GM12878 (cell line): ENCODE measurements around the gene TK1. TPM values are rescaled to one million over a fixed set of nuclear protein-coding genes. Genes with fewer than 3 reads are reported as not detected.
A peak's percentile ranks its signal among the peaks of the same experiment; 100 is the strongest.

Experiments
- ATAC-seq: fragments of 200-7000 bp; cut with Tn5 transposase; 3 replicates; pipeline ENCODE4 v1.9.1; 2020; ENCODE audit warnings: mild to moderate bottlenecking, moderate library complexity
- BruUV-seq: library from RNA; stranded (reverse); fragments of 400-500 nt; replicated peaks from 2 replicates; lab custom pipeline; 2021; lab: Mats Ljungman, UMichigan
- CTCF ChIA-PET: fragments of 300-600 bp; sonication (Branson Sonifier 250); formaldehyde crosslinking; extraction: SDS; loops from one replicate; lab custom pipeline; 2021; ENCODE audit warnings: inconsistent platforms; lab: Yijun Ruan, JAX
- POLR2A ChIA-PET: fragments of 350-600 bp; formaldehyde crosslinking; extraction: SDS; loops from one replicate; lab custom pipeline; 2021; ENCODE audit warnings: inconsistent platforms; lab: Charles Lee
- RAD21 ChIA-PET: fragments of 300-600 bp; sonication (Branson Sonifier 250); formaldehyde crosslinking; loops from one replicate; lab custom pipeline; 2023; ENCODE audit warnings: antibody characterized with exemption; ENCODE audit not compliant: unreplicated experiment; lab: Charles Lee
- SMC1A ChIA-PET: fragments of 300-600 bp; sonication (Branson Sonifier 250); formaldehyde crosslinking; loops from one replicate; lab custom pipeline; 2023; ENCODE audit not compliant: unreplicated experiment, uncharacterized antibody; lab: Charles Lee
- DNase-seq: peaks from one replicate; pipeline ENCODE4 v3.0.0-alpha.2; 2011; ENCODE audit warnings: low read depth, low spot score
- FAIRE-seq: peaks from 3 replicates; lab custom pipeline; 2011; peaks lifted over from hg19 to GRCh38; lab: Jason Lieb, UNC
- H2AFZ ChIP-seq: 2 replicates; pipeline ENCODE4 v1.6.0; 2011; ENCODE audit warnings: low read depth, low read length, control low read depth; ENCODE audit not compliant: control insufficient read depth
- H3K27ac ChIP-seq: 2 replicates; pipeline ENCODE4 v1.5.1; 2011; ENCODE audit warnings: control low read depth; ENCODE audit not compliant: control insufficient read depth, insufficient read depth
- H3K27me3 ChIP-seq, 2 experiments: replicated peaks in 1 of 2; 2 replicates each; pipeline versions ENCODE4 v1.6.0 to v1.6.1; 2011; ENCODE audit warnings: low read length in 1 of 2; ENCODE audit not compliant: control insufficient read depth in 2 of 2, insufficient read depth in 2 of 2
- H3K36me3 ChIP-seq, 2 experiments: 2 replicates each; pipeline ENCODE4 v1.5.1; 2011; ENCODE audit warnings: low read length in 1 of 2; ENCODE audit not compliant: control insufficient read depth in 2 of 2, insufficient read depth in 2 of 2
- H3K4me1 ChIP-seq: 2 replicates; pipeline ENCODE4 v1.6.1; 2011; ENCODE audit warnings: mild to moderate bottlenecking, low read length, moderate library complexity, mixed read lengths; ENCODE audit not compliant: control insufficient read depth, insufficient read depth
- H3K4me2 ChIP-seq: 2 replicates; pipeline ENCODE4 v1.6.0; 2011; ENCODE audit warnings: control low read depth; ENCODE audit not compliant: control insufficient read depth, insufficient read depth
- H3K4me3 ChIP-seq: fragments of 200-600 bp; sonication (generic); 2 replicates; pipeline ENCODE4 v1.5.1; 2016
- H3K79me2 ChIP-seq: 2 replicates; pipeline ENCODE4 v1.6.0; 2011; ENCODE audit warnings: low read length; ENCODE audit not compliant: control insufficient read depth, insufficient read depth
- H3K9ac ChIP-seq: 2 replicates; pipeline ENCODE4 v1.8.0; 2011; ENCODE audit warnings: low read length, control low read depth, mixed read lengths; ENCODE audit not compliant: control insufficient read depth, insufficient read depth
- H3K9me3 ChIP-seq: replicated peaks from 3 replicates; pipeline ENCODE4 v1.5.1; 2011; ENCODE audit warnings: mild to moderate bottlenecking, low read length; ENCODE audit not compliant: control insufficient read depth, insufficient read depth
- H4K20me1 ChIP-seq: 2 replicates; pipeline ENCODE4 v1.6.0; 2011; ENCODE audit not compliant: control insufficient read depth, insufficient read depth
- BCL3 ChIP-seq: IDR thresholded peaks from 2 replicates; pipeline ENCODE4 v1.6.1; 2011; ENCODE audit warnings: borderline replicate concordance, low read depth, mild to moderate bottlenecking, moderate library complexity, low read length; ENCODE audit not compliant: insufficient read depth, poor library complexity, severe bottlenecking
- CHD1 ChIP-seq: IDR thresholded peaks from 2 replicates; pipeline ENCODE4 v1.6.1; 2012; ENCODE audit warnings: low read depth, low read length, improper control_type of control experiment
- EED ChIP-seq: sonication (generic); IDR thresholded peaks from 2 replicates; pipeline ENCODE4 v1.6.1; 2016; ENCODE audit warnings: antibody characterized with exemption, low read depth
- FOXK2 ChIP-seq: fragments of 450-650 bp; IDR thresholded peaks from 2 replicates; pipeline ENCODE4 v1.6.1; 2017; ENCODE audit warnings: mild to moderate bottlenecking, moderate library complexity
- KDM1A ChIP-seq: fragments of 200-600 bp; sonication (generic); IDR thresholded peaks from 2 replicates; pipeline ENCODE4 v1.6.1; 2016; ENCODE audit warnings: borderline replicate concordance
- PBX3 ChIP-seq: IDR thresholded peaks from 2 replicates; pipeline ENCODE4 v1.6.1; 2011; ENCODE audit warnings: mild to moderate bottlenecking, low read depth, low read length, moderate library complexity; ENCODE audit not compliant: insufficient replicate concordance
- POLR2A ChIP-seq: IDR thresholded peaks from 2 replicates; pipeline ENCODE4 v1.6.1; 2011; ENCODE audit warnings: low read depth, mild to moderate bottlenecking, low read length
- TBL1XR1 ChIP-seq: IDR thresholded peaks from 2 replicates; pipeline ENCODE4 v1.6.1; 2012; ENCODE audit warnings: low read depth, low read length, improper control_type of control experiment
- ZNF207 ChIP-seq: fragments of 450-650 bp; IDR thresholded peaks from 2 replicates; pipeline ENCODE4 v1.6.1; 2014; ENCODE audit warnings: antibody characterized with exemption, mild to moderate bottlenecking, borderline replicate concordance
- WGBS: methylation state at CpG from one replicate; pipeline ENCODE4 v1.1.6; 2016; ENCODE audit warnings: low lambda C conversion rate; ENCODE audit not compliant: insufficient replicate concordance, insufficient coverage; ENCODE audit errors: missing lambda C conversion rate; 5-methylcytosine and 5-hydroxymethylcytosine counted together
- in situ Hi-C: fragments of 300-500 bp; cut with MboI; formaldehyde crosslinking; loops from 9 replicates; pipeline ENCODE4 v1.14.3; 2018; ENCODE audit warnings: mixed read lengths
- intact Hi-C: fragments of 100-400 bp; cut with micrococcal nuclease; formaldehyde crosslinking; loops from one replicate; pipeline ENCODE4 v1.14.2; 2022; ENCODE audit not compliant: unreplicated experiment
- polyA plus RNA-seq, 11 experiments: library from polyadenylated mRNA; depleted of rRNA in 4 of 11; unstranded in 6 of 11; stranded (reverse) in 5 of 11; fragments of >200 nt; fragmentation: Nextera tagmentation in 4 of 11; fragmentation: Illumina TruSeq in 1 of 11; extraction: Ambion mirVana in 4 of 11; extraction: Trizol in 1 of 11; gene quantifications; 1 replicate in 1 of 11; 2 replicates in 10 of 11; pipeline versions ENCODE4 v1.2.1 to v1.2.3, GENCODE V29; 2011 to 2016; ENCODE audit warnings: inconsistent platforms in 2 of 11, missing spikeins in 2 of 11, low read depth in 1 of 11
- total RNA-seq, 4 experiments: library from RNA; depleted of rRNA in 3 of 4; stranded (reverse); fragments of >200 nt in 3 of 4; fragmentation: Illumina TruSeq in 1 of 4; extraction: Trizol in 1 of 4; gene quantifications; 2 replicates each; pipeline versions ENCODE4 v1.2.1 to v1.2.3, GENCODE V29; 2013 to 2021
- TF ChIP-seq, protein P1 (sequence below): IDR thresholded peaks from 2 replicates; pipeline ENCODE4 v1.6.1; 2012; ENCODE audit warnings: mild to moderate bottlenecking, low read depth, low read length

Gene TK1
- total and polyA plus RNA-seq, 10 of the 15 experiments (the other 5 are each of a cell fraction or from before 2014, with no cell fraction given), result 4.6 to 175 (median 77.9) TPM

DNA sequence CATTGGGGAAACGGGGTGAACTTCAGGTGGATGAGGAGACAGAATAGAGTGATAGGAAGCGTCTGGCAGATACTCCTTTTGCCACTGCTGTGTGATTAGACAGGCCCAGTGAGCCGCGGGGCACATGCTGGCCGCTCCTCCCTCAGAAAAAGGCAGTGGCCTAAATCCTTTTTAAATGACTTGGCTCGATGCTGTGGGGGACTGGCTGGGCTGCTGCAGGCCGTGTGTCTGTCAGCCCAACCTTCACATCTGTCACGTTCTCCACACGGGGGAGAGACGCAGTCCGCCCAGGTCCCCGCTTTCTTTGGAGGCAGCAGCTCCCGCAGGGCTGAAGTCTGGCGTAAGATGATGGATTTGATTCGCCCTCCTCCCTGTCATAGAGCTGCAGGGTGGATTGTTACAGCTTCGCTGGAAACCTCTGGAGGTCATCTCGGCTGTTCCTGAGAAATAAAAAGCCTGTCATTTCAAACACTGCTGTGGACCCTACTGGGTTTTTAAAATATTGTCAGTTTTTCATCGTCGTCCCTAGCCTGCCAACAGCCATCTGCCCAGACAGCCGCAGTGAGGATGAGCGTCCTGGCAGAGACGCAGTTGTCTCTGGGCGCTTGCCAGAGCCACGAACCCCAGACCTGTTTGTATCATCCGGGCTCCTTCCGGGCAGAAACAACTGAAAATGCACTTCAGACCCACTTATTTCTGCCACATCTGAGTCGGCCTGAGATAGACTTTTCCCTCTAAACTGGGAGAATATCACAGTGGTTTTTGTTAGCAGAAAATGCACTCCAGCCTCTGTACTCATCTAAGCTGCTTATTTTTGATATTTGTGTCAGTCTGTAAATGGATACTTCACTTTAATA lies 37.6 kb upstream of the TK1 start:
- ChIA-PET CTCF (no interaction called here), RAD21 (no interaction called here), POLR2A (no interaction called here), SMC1A (no interaction called here)
- BruUV-seq, result no TSS peak
- 94% methylated on average over 27 of the region's 27 CpGs for WGBS
- no peak for DNase-seq
- intact Hi-C loops, result no loop called here
- Histone ChIP-seq H3K9ac (no peak overlapping the region), H4K20me1 (no peaks in the 10 kb centered on the region), H3K4me1 (no peaks in the 10 kb centered on the region), H3K4me2 (no peak overlapping the region), H3K4me3 (no peak overlapping the region), H3K27me3 (no peaks in the 10 kb centered on the region; a peak in 1 of 4 replicates), H3K27ac (no peak overlapping the region), H2AFZ (no peak overlapping the region), H3K9me3 (no peaks in the 10 kb centered on the region), H3K79me2 (no peaks in the 10 kb centered on the region), H3K36me3 (peaks cover 7 to 18% of the 10 kb centered on the region in 2 experiments; a peak in 3 of 4 replicates)
- FAIRE-seq, result no peak
- in situ Hi-C loops, result no loop called here
- ATAC-seq, result no peak
- TF ChIP-seq POLR2A (peak; percentile 15; the same call in 1 of the 2 replicates), EED (no peak)

DNA sequence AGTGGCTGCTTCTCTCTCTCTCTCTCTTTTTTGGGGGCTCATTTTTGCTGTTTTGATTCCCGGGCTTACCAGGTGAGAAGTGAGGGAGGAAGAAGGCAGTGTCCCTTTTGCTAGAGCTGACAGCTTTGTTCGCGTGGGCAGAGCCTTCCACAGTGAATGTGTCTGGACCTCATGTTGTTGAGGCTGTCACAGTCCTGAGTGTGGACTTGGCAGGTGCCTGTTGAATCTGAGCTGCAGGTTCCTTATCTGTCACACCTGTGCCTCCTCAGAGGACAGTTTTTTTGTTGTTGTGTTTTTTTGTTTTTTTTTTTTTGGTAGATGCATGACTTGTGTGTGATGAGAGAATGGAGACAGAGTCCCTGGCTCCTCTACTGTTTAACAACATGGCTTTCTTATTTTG lies 36.9 kb upstream of the TK1 start:
- H3K4me1 ChIP-seq, result no peaks in the 10 kb centered on the region
- WGBS, result 100% methylated on average over 3 of the region's 3 CpGs
- H2AFZ ChIP-seq, result no peak overlapping the region
- ChIA-PET CTCF (interaction anchor here (1.0 to 1.2 kb wide), 2 partner anchors 110 to 160 kb away, joined by 3 to 5 read pairs; no protein-coding TSS in a partner anchor), SMC1A (interaction anchor here (0.8 kb wide), 1 partner anchor 139 kb away, joined by 5 read pairs; no protein-coding TSS in a partner anchor), RAD21 (no interaction called here), POLR2A (no interaction called here)
- intact Hi-C loops (no loop called here), in situ Hi-C loops (no loop called here)
- FAIRE-seq (no peak), ATAC-seq (no peak), DNase-seq (no peak)
- no peak overlapping the region for H3K4me2 ChIP-seq
- BruUV-seq, result TSS peak; percentile 93
- H4K20me1 ChIP-seq, result no peaks in the 10 kb centered on the region
- H3K27me3 ChIP-seq, result no peaks in the 10 kb centered on the region; a peak in 1 of 4 replicates
- no peaks in the 10 kb centered on the region for H3K9me3 ChIP-seq
- H3K27ac ChIP-seq, result no peak overlapping the region
- H3K9ac ChIP-seq, result no peak overlapping the region
- no peak overlapping the region for H3K4me3 ChIP-seq
- no peaks in the 10 kb centered on the region for H3K79me2 ChIP-seq
- H3K36me3 ChIP-seq, result peaks cover 7 to 18% of the 10 kb centered on the region in 2 experiments; a peak in 3 of 4 replicates
- TF ChIP-seq ZNF207, result no peak
- TF ChIP-seq, protein P1, sequence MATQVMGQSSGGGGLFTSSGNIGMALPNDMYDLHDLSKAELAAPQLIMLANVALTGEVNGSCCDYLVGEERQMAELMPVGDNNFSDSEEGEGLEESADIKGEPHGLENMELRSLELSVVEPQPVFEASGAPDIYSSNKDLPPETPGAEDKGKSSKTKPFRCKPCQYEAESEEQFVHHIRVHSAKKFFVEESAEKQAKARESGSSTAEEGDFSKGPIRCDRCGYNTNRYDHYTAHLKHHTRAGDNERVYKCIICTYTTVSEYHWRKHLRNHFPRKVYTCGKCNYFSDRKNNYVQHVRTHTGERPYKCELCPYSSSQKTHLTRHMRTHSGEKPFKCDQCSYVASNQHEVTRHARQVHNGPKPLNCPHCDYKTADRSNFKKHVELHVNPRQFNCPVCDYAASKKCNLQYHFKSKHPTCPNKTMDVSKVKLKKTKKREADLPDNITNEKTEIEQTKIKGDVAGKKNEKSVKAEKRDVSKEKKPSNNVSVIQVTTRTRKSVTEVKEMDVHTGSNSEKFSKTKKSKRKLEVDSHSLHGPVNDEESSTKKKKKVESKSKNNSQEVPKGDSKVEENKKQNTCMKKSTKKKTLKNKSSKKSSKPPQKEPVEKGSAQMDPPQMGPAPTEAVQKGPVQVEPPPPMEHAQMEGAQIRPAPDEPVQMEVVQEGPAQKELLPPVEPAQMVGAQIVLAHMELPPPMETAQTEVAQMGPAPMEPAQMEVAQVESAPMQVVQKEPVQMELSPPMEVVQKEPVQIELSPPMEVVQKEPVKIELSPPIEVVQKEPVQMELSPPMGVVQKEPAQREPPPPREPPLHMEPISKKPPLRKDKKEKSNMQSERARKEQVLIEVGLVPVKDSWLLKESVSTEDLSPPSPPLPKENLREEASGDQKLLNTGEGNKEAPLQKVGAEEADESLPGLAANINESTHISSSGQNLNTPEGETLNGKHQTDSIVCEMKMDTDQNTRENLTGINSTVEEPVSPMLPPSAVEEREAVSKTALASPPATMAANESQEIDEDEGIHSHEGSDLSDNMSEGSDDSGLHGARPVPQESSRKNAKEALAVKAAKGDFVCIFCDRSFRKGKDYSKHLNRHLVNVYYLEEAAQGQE, result no peak
- no peak for TF ChIP-seq PBX3
- TF ChIP-seq KDM1A, result no peak
- no peak for TF ChIP-seq FOXK2
- TF ChIP-seq BCL3, result no peak
- no peak for TF ChIP-seq CHD1
- no peak for TF ChIP-seq TBL1XR1
